CD4-positive, alpha-beta T cell treated with Interleukin-1 beta for 1 hour (primary cell): ENCODE data around the gene CLTA.
"Not testable (repeated sequence)": the region's sequence is repeated elsewhere in the genome, so short reads cannot be mapped to it uniquely, and the experiment has no call there.

Experiments used
- DNase-seq, 2 donors: peaks; one replicate each; pipeline ENCODE4 v3.0.0-alpha.2; 2020 to 2022

Gene CLTA

DNA sequence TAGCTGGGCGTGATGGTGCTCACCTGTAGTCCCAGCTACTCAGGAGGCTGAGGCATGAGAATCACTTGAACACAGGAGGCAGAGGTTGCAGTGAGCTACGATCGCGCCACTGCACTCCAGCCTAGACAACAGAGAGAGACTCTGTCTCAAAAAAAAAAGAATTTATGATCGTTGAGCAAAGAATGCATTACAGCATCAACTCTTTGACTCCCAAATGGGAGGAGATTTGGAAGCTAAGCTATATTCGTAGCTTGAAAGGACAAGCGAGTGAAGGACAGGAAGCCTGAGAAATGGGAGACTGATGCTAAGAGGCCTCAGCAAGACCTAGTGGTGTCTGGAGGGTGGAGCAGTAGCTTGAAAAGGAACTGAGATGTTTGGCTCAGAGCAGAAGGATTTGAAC lies 31.8 kb upstream of the CLTA start:
- DNase-seq, result no peak

- not testable (repeated sequence) for DNase-seq
Measured at GRCh38 chr9:36159509-36159908, 31.2 kb upstream of the CLTA start.

DNA sequence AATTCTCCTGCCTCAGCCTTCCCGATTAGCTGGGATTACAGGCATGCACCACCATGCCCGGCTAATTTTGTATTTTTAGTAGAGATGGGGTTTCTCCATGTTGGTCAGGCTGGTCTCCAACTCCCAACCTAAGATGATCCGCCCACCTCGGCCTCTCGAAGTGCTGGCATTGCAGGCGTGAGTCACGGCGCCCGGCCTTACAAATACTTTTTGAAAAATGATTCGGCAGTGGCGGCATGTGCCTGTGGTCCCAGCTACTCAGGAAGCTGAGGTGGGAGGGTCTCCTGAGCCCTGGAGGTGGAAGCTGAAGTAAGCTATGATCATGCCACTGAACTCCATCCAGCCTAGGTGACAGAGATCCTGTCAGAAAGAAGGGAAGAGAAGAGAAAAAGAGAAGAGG lies 30.6 kb upstream of the CLTA start:
- not testable (repeated sequence) for DNase-seq

- no peak for DNase-seq
Measured at GRCh38 chr9:36161187-36161586, 29.5 kb upstream of the CLTA start.

DNA sequence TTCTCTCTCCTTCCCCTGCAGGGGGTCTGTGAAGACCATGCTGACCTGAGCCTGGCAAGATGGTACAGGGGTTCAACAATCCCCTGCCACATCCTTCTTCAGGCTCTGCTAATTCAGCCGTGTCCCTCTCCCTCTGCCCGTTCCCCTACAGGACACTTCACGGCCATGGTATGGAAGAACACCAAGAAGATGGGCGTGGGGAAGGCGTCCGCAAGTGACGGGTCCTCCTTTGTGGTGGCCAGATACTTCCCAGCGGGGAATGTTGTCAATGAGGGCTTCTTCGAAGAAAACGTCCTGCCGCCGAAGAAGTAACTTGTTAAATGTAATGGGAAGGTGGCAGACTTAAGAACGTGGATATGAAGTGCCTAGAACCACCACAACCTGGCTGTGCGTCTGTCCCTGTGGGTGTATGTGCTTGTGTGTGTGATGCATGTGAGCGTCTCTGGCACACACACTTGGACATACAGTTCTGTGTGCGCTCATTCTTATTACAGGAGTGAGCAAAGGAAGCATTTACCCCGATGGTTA lies 28.4 kb upstream of the CLTA start:
- no peak for DNase-seq

- DNase-seq, result no peak
Measured at GRCh38 chr9:36163049-36163785, 27.5 kb upstream of the CLTA start.

GRCh38 chr9:36163786-36164170 lies 26.9 kb upstream of the CLTA start:
- DNase-seq, result no peak

GRCh38 chr9:36164372-36164771 lies 26.3 kb upstream of the CLTA start:
- DNase-seq, result no peak

- DNase-seq, result no peak
Measured at GRCh38 chr9:36164989-36165388, 25.7 kb upstream of the CLTA start.

DNA sequence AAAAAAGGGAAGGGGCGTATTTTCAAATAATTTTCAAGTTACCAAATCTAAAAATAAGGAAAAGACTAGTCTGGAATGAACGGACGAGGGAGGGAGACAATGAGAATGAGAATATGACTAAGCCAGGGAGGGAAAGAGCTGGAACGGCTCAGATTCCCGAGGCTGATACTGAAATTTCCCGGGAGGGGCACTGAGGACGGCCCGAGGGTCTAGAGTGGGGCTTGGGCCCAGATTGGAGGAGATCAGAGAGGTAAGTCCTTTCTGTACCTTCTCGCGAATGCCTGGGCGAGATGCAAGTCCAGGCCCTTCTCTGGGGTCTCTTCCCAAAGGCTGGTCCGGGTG lies 24.9 kb upstream of the CLTA start:
- no peak for DNase-seq

DNA sequence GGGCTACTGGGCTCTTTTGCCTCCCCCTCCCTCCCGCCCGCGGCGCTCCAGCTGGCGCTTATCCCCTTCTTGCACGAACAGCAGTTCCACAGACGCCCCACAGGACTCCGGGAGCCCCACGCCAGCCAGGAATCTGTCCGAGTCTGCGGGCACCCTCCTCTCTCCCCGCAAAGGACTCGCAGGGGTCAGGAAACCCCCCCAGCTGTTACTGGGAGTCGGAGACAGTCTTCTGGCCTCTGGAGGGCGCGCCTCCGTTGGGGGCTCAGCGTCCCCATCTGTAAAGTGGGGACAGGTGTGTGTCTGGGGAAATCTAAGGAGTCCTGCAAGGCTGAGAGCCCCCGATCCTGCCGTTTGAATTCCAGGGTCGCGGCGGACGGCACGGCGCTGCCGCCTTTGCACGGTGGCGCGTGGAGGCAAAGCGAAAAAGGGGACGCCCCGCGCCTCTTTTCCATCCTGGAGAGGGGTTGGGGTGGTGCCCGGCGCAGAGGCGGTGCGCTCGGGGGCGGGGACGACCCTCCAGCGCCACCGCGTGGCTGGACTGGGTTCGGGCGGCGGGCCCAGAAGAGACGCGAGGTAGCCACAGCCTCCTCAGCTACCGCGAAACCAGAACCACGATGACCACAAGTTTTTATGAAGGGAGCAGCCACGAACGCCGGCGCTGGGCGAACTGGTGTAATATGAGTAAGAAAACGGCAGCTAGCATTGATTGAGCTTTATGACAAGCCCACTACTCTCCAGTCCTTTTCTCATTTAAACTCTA lies 24.4 kb upstream of the CLTA start:
- DNase-seq, result peak; percentile 84 to 85

DNA sequence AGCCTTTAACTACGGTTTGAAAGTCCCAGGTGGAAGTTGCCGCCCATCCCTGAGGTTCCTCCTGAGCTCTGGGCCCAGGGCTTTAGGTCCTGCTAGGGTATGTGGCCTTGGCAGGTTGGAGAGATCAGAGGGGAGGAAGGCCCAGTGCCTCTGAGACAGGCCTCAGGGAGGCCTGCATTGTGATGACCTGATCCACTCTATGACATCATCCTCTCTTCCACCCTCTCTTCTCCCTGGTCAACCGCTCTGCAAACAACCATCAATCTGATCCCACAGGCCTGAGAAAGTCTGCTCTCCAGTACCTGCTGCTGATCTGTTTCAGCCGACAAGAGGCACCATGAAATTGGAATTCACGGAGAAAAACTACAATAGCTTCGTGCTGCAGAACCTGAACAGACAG lies 21.6 kb upstream of the CLTA start, which contains the start of gene CCIN:
Gene CCIN (plus strand): TSS at position 223 of the 400 bp plus-strand sequence. CDS start 115 bp downstream, at position 338.
- DNase-seq, result no peak

DNA sequence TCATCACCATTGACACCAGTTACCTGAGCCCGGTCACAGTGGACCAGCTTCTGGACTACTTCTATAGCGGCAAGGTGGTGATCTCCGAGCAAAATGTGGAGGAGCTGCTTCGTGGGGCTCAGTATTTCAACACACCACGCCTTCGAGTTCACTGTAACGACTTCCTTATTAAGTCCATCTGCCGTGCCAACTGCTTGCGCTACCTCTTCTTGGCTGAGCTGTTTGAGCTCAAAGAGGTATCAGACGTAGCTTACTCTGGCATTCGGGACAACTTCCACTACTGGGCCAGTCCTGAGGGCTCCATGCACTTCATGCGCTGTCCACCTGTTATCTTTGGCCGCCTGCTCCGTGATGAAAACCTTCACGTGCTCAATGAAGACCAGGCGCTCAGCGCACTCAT lies 21.0 kb upstream of the CLTA start:
- no peak for DNase-seq

DNA sequence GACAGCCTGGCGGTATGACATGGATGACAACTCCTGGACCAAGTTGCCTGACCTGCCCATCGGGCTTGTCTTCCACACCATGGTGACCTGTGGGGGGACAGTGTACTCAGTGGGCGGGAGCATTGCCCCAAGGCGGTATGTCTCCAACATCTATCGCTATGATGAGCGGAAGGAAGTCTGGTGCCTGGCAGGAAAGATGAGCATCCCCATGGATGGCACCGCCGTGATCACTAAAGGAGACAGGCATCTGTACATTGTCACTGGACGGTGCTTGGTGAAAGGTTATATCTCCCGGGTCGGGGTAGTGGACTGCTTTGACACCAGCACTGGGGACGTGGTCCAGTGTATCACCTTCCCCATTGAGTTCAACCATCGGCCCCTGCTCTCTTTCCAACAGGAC lies 20.2 kb upstream of the CLTA start:
- no peak for DNase-seq

DNA sequence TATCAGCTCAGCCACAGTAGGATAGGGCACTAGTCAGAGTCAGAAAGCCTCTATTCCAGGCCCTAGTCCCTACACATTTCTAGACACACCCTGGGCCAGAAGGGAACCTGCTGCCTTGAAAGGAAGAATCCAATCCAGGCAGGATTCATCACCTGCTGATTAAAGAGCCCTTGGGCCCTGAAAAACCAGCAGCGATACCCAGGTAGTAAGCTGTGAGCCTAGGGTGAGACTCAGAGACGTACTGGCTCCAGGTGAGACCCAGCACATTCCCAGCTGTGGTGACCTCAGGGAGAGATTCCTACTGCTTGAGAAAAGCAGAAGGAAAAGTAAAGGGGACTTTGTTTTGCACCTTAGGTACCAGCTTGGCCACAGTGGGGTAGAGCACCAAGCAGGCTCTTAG lies 16.9 kb upstream of the CLTA start:
- no peak for DNase-seq

DNA sequence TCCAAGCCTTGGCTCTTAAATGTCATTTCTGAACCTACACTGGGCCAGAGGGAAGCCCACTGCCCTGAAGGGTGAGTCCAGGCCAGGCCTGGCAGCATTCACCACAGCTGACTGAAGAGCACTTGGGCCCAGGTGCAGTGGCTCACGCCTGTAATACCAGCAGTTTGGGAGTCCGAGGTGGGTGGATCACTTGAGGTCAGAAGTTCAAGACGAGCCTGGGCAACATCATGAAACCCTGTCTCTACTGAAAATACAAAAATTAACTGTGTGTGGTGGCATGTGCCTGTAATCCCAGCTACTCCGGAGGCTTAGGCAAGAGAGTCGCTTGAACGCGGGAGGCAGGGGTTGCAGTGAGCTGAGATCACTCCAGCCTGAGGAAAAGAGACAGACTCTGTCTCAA lies 16.4 kb upstream of the CLTA start:
- no peak for DNase-seq

DNA sequence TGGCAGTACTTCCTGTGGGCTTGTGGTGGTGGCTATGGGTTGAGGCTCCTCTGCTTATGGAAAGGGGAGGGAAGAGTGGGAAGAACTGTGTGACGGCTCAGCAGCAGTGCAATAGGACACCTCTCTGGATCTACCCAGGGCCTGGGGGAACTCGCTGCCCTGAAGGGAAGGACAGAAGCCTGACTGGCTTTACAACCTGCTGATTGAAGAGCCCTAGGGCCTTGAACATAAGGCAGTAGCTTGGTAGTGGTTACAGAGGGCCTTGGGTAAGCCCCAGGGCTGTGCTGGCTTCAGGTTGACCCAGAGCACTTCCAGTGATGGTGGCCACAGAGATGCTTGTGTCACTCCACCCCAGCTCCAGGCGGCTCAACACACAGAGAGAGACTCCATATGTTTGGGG lies 16.0 kb upstream of the CLTA start:
- no peak for DNase-seq

DNA sequence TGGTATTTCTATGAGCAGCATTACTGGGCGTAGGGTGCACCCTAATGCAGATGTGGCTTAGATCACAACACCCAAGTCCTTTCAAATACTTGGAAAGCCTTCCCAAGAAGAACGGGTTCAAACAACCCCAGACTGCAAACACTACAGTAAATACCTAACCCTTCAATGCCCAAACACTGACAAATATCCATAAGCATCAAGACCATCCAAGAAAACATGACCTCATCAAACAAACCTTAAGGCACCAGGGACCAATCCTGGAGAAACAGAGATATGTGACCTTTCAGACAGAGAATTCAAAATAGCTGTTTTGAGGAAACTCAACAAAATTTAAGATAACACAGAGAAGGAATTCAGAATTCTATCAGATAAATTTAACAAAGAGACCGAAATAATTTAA lies 15.5 kb upstream of the CLTA start:
- DNase-seq, result not testable (repeated sequence)

DNA sequence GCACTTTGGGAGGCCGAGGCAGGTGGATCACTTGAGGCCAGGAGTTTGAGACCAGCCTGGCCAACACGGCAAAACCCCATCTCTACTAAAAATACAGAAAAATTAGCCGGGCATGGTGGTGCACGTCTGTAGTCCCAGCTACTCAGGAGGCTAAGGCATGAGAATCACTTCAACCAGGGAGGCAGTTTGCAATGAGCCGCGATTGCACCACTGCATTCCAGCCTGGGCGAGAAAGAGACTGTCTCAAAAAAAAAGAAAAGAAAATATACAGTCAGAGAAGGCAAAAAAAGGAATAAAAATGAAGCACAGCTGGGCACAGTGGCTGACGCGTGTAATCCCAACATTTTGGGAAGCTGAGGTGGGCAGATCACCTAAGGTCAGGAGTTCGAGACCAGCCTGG lies 14.2 kb upstream of the CLTA start:
- not testable (repeated sequence) for DNase-seq

- no peak for DNase-seq
Measured at GRCh38 chr9:36177571-36177970, 13.2 kb upstream of the CLTA start.

DNA sequence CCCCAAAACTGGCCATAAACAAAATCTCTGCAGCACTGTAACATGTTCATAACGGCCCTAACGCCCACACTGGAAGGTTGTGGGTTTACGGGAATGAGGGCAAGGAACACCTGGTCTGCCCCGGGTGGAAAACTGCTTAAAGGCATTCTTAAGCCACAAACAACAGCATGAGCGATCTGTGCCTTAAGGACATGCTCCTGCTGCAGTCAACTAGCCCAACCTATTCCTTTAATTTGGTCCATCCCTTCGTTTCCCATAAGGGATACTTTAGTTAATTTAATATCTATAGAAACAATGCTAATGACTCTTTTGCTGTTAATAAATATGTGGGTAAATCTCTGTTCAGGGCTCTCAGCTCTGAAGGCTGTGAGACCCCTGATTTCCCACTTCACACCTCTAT lies 10.5 kb upstream of the CLTA start:
- not testable (repeated sequence) for DNase-seq

DNA sequence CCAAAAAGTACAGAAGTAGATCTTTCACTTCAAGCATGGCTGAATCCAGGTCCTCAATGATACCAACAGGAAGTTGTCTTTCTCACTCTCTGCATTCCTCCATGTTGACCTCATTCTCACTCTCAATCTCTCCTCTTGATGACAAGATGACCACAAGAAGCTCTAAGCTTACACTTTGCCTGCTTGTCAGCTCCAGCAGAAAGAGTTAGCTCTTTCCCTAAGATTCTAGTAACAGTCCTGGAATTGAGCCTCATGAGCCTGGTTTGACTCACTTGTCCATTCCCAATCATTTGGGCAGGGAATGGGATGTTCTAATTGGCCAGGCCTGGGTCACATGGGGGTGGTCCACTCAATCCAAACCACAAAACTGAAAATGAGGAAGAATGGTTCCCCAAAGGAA lies 3.3 kb upstream of the CLTA start:
- DNase-seq, result no peak

GRCh38 chr9:36188212-36188611 lies 2.5 kb upstream of the CLTA start:
- DNase-seq, result no peak

DNA sequence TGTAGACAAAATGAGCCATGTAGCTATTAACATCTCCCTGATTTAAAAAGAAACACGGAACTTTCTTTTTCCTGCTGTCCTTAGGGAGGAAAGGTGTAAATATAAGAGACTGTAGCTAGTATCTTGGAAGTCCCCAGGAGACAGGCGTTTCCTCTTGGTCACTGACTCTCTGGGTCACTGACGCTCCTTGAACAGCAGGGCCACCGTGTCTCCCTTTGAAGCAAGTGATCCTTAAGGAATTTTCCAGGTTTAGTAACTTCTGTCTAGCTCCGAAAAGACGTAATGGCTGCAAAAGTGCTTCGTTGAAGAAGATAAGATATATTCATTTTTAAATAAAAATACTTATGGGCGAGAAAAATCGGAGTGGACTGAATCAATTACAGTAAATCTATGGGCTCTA lies 745 bp upstream of the CLTA start:
- no peak for DNase-seq

- peak; percentile 4 to 32 for DNase-seq
Measured at GRCh38 chr9:36191290-36191645, 547 bp downstream of the CLTA start.
